Ovary (tissue), 3 donors: ENCODE results near the gene TOMM7.

ENCODE experiments used
- CTCF ChIP-seq, 3 donors: fragments of 450-650 bp in 2 of 3; fragments of 200-600 bp in 1 of 3; IDR thresholded peaks; one replicate each; pipeline versions ENCODE4 v1.5.1 to v1.8.0; 2016 to 2022; ENCODE audit warnings: antibody characterized with exemption in 3 of 3, mild to moderate bottlenecking in 1 of 3
- EP300 ChIP-seq: sonication (generic); formaldehyde crosslinking; IDR thresholded peaks from one replicate; pipeline ENCODE4 v1.6.1; 2017; ENCODE audit warnings: antibody characterized with exemption
- POLR2A ChIP-seq: fragments of 450-650 bp; IDR thresholded peaks from one replicate; pipeline ENCODE4 v1.6.1; 2017; ENCODE audit warnings: antibody characterized with exemption, mild to moderate bottlenecking, moderate library complexity
- donor health status: DM: no; HTN: no; CAD: no.

DNA sequence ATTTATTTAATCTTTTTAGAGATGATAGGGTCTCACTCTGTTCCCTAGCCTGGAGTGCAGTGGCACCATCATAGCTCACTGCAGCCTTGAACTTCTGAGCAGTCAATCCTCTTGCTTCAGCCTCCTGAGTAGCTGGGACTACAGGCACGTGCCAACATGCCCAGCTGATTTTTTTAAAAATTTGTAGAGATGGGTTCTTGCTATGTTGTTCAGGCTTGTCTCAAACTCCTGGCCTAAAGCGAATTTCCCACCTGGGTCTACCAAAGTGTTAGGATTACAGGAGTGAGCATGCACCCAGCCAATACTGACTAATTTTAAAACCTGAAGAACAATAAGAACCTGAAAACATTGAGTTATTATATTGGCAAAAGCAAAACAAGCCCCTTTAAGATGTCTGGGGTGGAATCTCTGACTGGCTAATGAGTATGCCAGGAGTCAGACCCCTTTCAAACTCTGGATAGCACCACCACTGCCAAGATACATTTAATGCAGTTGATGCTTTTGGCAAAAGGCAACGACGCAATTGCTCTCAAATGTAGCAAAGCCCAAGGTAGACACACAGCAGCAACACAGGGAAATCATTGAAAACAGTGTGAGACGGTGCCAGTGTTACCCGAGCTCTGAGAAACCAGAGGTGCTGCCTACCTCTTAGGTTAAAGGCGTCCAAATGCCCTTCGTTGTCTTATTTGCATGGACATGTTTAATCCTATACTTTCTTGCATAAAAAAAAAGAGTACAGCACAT is 40.7 kb upstream of the TOMM7 start:
- TF ChIP-seq CTCF (IDR thresholded peaks at IDR 0.05) (no peak), POLR2A (no peak), EP300 (no peak)
